GM12873 (cell line): ENCODE measurements around the gene SOX6.

Source experiments
- TF ChIP-seq, protein P1 (sequence below): IDR thresholded peaks from 2 replicates; pipeline ENCODE4 v1.5.1; 2012; ENCODE audit warnings: low read depth, mild to moderate bottlenecking, moderate library complexity, low read length, control low read depth; ENCODE audit not compliant: insufficient read depth; ENCODE audit errors: missing control alignments

The SOX6 gene

DNA sequence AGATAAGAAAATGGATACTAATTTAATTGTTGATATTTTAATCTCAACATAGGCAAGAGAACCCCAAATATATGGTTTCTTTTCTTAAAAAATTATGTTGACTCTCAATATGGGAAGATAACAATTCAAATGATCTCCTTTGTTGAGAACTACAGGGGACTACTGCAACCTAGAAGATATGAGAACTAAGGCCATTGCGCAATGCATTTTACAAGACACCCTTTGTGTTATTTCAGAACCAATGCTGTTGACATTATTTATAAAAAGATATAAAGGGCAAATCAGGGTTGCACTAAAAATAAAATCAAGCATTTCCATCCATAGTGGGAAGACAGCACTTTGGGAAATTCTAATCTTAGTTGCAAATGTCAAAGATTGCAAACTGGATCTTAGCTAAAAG is 322.3 kb downstream of the SOX6 start:
- TF ChIP-seq, protein P1, sequence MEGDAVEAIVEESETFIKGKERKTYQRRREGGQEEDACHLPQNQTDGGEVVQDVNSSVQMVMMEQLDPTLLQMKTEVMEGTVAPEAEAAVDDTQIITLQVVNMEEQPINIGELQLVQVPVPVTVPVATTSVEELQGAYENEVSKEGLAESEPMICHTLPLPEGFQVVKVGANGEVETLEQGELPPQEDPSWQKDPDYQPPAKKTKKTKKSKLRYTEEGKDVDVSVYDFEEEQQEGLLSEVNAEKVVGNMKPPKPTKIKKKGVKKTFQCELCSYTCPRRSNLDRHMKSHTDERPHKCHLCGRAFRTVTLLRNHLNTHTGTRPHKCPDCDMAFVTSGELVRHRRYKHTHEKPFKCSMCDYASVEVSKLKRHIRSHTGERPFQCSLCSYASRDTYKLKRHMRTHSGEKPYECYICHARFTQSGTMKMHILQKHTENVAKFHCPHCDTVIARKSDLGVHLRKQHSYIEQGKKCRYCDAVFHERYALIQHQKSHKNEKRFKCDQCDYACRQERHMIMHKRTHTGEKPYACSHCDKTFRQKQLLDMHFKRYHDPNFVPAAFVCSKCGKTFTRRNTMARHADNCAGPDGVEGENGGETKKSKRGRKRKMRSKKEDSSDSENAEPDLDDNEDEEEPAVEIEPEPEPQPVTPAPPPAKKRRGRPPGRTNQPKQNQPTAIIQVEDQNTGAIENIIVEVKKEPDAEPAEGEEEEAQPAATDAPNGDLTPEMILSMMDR = no peak

DNA sequence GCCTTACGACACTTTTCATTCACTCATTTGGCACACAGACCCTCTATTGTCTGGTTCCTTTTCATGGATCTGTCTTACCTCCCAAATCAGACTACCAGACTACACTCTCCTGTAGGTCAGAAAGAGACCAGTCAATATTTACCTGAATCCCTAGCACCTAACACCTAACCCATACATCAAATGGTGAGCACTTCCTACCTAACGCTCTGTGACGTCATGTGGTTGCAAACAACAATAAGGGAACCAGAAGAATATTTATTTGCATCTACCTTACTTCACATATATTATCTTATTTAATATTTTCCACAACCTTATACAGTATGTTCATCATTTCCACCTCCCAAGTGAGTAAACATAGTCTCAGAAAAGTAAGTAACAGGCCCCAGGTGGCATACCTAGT is 323.4 kb downstream of the SOX6 start:
- TF ChIP-seq, protein P1 = no peak

DNA sequence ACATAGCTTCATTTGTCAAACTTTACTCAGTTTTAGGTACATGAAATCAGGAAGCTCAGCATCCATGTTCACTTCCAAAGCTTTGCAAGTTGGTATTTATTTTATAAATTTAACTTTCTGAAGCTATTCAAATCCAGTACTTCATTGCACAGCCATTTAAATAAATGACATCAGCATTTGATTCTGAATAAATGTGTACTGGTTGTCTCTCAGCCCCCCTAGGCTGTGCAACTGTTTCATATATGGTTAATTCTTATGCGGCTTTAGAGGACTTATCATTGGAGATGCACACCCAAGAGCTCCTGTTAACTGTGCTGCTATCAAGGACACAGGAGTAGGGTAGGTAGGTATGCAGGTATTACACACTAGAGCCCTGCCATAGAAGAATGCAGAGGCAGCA is 325.1 kb downstream of the SOX6 start:
- TF ChIP-seq, protein P1 = no peak

DNA sequence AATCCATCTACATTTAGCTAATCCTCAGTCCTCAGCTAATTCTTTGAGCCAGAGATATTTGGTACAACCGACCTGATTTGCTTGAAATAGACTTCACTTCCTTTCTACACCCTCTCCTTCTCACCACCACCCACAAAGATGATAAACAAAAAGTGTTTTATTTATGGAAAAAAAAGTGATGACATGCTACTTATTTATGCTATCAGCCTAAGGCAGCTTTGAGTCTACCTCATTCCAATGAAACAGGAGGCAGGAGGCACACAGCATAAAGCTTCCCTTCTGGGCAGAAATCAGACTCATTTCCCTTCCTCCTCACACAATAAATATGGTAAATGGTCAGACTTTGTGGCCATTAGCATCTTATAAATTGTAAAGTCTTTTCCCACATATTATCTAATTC is 325.7 kb downstream of the SOX6 start:
- TF ChIP-seq, protein P1 = no peak

DNA sequence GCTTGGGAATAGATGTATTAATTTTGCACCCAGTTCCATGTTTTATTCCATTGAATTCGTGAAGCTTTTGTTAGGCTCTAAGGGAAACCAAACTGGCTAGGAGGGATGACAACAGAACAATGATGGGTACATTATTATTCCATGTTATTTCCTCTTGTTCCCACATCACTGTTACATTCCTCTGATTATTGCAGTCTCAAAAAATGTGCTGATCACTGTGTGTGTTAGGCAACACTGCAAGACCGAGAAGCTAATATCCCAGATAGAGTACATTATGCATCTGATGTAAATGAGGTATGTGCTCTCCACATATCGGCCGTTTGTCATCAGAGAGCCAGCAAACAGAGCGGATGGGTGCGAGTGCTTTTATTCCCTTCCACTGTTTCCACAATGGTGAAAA is 327.9 kb downstream of the SOX6 start:
- TF ChIP-seq, protein P1 = no peak

DNA sequence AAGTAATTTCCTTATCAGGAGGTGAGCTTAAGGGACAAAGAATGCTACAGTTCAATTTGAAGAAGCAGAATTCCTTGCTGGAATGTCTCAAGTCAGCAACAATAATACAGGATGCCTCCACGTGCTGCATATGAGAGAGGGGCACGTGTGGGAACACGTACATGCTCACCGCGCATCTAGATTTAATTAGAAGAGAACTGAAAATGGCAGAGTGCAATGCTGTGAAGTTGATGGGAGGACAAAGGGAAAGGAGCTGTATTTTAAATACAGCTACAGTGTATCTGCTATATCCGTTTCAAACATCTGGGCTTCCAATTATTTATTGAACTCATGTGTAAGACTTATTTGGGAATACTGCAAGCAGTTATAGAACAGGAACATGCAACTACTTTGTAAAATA is 328.7 kb downstream of the SOX6 start:
- TF ChIP-seq, protein P1 = no peak

DNA sequence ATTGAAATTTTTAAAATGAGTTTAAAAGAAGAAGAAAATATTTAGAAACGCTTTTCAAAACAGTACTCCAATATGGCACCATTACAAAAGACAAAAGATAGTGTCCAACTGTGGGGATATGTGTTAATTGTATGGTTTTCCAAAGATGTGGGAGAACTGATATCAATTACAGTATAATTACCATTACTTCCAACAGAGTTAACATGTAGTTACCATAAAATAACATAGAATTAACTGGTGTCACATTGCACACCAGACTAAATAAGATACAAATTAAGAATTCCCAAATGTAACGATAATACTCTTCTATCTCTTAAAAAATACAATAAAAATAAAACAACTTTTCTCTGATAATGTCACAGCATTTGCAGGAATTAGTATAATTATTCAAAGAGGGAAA is 329.5 kb downstream of the SOX6 start:
- TF ChIP-seq, protein P1 = no peak
